MM.1S (cell line): Measurements from ENCODE around the gene WFDC12.
"Not testable (repeated sequence)": the region's sequence is repeated elsewhere in the genome, so short reads cannot be mapped to it uniquely, and the experiment has no call there.

Experiments used
- EZH2 ChIP-seq: fragments of 300-600 bp; sonication (generic); optimal IDR thresholded peaks from 2 replicates; pipeline ENCODE3; 2017; ENCODE audit warnings: low read depth, mild to moderate bottlenecking, antibody characterized with exemption, low read length, mixed read lengths
- EZH2phosphoT487 ChIP-seq: fragments of 300-600 bp; sonication (generic); IDR thresholded peaks from 2 replicates; pipeline ENCODE4 v1.6.1; 2018; ENCODE audit warnings: antibody characterized with exemption, low read length
- TF ChIP-seq, protein P1 (sequence below): fragments of 300-600 bp; sonication (generic); IDR thresholded peaks from 2 replicates; pipeline ENCODE4 v1.5.1; 2016; ENCODE audit warnings: antibody characterized with exemption, low read length, mixed read lengths

DNA sequence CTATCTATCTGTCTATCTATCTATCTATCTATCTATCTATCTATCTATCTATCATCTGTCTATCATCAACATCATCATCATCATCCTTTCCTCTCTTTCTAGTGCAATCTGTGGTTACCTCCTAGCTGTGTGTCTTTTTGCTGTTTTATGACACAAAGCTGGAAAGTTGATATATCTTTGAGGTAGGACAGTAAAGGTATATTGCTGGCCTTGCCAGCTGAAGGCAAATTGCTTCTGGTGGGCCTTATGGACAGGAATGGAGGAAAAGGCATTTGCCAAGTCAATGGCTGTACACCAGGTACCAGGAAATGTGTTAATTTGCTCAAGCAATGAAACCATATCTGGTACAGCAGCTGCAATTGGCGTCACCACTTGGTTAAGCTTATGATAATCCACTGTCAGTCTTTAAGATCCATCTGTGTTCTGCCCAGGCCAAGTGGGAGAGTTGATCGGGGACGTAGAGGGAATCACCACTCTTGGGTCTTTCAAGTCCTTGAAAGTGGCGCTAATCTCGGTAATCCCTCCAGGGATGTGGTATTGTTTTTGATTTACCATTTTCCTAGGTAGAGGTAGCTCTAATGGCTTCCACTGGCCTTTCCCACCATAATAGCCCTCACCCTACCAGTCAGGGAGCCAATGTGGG lies 15.6 kb upstream of the WFDC12 start:
- TF ChIP-seq, protein P1, sequence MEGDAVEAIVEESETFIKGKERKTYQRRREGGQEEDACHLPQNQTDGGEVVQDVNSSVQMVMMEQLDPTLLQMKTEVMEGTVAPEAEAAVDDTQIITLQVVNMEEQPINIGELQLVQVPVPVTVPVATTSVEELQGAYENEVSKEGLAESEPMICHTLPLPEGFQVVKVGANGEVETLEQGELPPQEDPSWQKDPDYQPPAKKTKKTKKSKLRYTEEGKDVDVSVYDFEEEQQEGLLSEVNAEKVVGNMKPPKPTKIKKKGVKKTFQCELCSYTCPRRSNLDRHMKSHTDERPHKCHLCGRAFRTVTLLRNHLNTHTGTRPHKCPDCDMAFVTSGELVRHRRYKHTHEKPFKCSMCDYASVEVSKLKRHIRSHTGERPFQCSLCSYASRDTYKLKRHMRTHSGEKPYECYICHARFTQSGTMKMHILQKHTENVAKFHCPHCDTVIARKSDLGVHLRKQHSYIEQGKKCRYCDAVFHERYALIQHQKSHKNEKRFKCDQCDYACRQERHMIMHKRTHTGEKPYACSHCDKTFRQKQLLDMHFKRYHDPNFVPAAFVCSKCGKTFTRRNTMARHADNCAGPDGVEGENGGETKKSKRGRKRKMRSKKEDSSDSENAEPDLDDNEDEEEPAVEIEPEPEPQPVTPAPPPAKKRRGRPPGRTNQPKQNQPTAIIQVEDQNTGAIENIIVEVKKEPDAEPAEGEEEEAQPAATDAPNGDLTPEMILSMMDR = not testable (repeated sequence)
- not testable (repeated sequence) for TF ChIP-seq EZH2, EZH2phosphoT487
